GM12865 (cell line): ENCODE data around the gene MBIP.

ENCODE experiments used
- DNase-seq: peaks from one replicate; pipeline ENCODE4 v3.0.0; 2010; ENCODE audit warnings: low read depth
- H3K4me3 ChIP-seq: 2 replicates; pipeline ENCODE4 v1.5.1; 2011; ENCODE audit warnings: mild to moderate bottlenecking, low read depth, low read length, control low read depth
- CTCF ChIP-seq: IDR thresholded peaks from 2 replicates; pipeline ENCODE4 v1.5.1; 2011; ENCODE audit warnings: low read length, control low read depth, low read depth, inconsistent platforms; ENCODE audit not compliant: insufficient read depth; ENCODE audit errors: missing control alignments

The MBIP gene

DNA sequence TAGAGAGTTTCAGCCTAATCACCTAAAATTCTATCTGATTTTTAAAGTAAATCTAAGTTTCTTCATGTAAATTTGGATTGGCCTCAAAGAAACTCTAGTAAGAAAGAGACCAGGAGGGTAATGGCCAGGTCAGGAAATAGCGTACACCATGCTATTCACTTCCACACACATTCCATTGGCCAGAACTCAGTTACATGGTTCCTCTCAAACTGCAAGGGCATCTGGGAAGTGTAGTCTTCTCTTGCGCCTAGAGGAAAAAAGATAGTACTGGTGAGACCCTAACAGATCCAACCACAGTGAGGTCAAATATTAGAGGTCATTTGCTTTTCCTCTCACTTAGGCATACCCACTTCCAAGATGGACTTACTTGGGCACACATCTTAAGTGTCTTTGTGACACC, 39.1 kb downstream of the MBIP start:
- TF ChIP-seq CTCF = no peak

GRCh38 chr14:36279306-36280190, 40.9 kb downstream of the MBIP start:
- DNase-seq = no peak
- no peak overlapping the region for H3K4me3 ChIP-seq

More for the DNA sequence above, 39.1 kb downstream of the MBIP start:
- no peak for DNase-seq
- no peak overlapping the region for H3K4me3 ChIP-seq

DNA sequence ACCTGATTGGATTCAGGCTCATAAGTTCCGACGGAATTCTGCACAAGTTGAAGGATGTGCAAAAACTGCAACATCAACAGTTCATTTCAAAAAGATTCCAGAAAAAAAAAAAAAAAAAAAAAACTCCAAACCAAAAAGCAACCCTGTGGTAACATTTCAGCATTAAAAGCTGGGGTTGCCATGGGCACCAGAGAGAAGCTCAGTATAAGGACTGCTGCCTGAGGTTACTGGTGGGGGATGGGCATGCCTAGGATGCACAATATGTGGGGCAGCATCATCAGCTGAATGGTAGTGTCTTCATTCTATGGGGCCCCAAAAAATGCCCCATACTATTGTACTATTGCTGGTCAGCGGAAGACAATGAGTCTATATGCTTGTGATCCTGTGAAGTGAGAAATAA, 44.7 kb downstream of the MBIP start:
- TF ChIP-seq CTCF = no peak
- DNase-seq = no peak
- no peak overlapping the region for H3K4me3 ChIP-seq

More at GRCh38 chr14:36279306-36280190, 40.9 kb downstream of the MBIP start:
- TF ChIP-seq CTCF = no peak

DNA sequence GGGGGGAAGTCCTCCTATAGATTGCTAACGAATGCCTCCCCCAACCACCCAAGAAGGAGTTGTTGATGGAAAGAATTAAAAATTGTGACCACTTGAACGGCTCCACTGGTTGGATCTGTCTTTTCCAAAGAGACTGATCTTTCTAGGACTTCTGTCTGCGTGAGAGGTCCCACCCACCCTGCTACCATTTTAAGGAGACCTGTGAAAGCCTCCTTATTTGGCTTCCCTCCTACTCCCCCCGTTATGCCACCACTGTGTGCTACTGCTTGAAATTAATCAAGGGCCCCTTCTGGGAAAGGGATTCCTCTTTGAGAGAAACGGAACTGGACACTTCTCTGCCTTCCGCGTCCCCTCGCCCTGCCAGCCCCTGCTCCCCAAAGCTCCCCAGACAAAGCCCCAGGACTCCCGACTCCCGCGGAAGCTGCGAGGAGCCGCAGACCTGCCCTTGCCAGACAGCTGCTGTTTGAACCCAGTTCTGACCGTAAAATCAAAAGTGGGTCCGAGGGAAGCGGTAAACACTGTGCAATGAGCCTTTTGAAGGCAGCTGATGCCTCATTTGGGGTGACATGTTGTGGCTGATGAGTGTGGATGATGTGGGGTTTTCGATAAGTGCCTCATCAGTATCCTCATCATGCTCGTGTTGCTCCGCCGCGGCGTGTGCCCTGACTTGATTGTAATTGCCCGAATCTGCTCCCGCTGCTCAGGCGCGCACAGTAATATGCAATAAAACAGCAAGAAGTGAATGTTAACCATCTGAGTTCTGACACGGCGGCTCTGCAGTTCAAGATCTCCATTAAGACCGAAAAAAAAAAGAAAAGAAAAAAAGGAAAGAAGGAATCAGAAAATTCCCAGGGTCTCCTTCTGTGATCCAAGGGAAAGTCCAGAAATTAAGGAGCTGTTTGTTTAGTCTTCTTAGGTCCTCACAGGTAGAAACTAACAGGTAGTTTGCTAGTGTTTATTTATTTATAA, 48.2 kb downstream of the MBIP start:
- TF ChIP-seq CTCF = no peak
- no peak overlapping the region for H3K4me3 ChIP-seq
- DNase-seq = no peak

- no peak overlapping the region for H3K4me3 ChIP-seq
- no peak for TF ChIP-seq CTCF
- DNase-seq = no peak
Observed at GRCh38 chr14:36271222-36271621, 49.2 kb downstream of the MBIP start.

GRCh38 chr14:36270191-36270590, 50.2 kb downstream of the MBIP start:
- DNase-seq = no peak

More at GRCh38 chr14:36270191-36270590, 50.2 kb downstream of the MBIP start:
- no peak for TF ChIP-seq CTCF
- H3K4me3 ChIP-seq = no peak overlapping the region
